ENCODE measurements around the gene ZFYVE26.

GRCh38 chr14:67727361-67727760 is 89.0 kb downstream of the ZFYVE26 start:
- no peak for TF ChIP-seq POLR2A (IDR thresholded peaks at IDR 0.05)
- no peak for TF ChIP-seq POLR2AphosphoS5 (IDR thresholded peaks at IDR 0.05)
- TF ChIP-seq, protein P1, sequence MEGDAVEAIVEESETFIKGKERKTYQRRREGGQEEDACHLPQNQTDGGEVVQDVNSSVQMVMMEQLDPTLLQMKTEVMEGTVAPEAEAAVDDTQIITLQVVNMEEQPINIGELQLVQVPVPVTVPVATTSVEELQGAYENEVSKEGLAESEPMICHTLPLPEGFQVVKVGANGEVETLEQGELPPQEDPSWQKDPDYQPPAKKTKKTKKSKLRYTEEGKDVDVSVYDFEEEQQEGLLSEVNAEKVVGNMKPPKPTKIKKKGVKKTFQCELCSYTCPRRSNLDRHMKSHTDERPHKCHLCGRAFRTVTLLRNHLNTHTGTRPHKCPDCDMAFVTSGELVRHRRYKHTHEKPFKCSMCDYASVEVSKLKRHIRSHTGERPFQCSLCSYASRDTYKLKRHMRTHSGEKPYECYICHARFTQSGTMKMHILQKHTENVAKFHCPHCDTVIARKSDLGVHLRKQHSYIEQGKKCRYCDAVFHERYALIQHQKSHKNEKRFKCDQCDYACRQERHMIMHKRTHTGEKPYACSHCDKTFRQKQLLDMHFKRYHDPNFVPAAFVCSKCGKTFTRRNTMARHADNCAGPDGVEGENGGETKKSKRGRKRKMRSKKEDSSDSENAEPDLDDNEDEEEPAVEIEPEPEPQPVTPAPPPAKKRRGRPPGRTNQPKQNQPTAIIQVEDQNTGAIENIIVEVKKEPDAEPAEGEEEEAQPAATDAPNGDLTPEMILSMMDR (IDR thresholded peaks at IDR 0.05) = no peak
